Measurements from ENCODE around the gene MLLT3.

DNA sequence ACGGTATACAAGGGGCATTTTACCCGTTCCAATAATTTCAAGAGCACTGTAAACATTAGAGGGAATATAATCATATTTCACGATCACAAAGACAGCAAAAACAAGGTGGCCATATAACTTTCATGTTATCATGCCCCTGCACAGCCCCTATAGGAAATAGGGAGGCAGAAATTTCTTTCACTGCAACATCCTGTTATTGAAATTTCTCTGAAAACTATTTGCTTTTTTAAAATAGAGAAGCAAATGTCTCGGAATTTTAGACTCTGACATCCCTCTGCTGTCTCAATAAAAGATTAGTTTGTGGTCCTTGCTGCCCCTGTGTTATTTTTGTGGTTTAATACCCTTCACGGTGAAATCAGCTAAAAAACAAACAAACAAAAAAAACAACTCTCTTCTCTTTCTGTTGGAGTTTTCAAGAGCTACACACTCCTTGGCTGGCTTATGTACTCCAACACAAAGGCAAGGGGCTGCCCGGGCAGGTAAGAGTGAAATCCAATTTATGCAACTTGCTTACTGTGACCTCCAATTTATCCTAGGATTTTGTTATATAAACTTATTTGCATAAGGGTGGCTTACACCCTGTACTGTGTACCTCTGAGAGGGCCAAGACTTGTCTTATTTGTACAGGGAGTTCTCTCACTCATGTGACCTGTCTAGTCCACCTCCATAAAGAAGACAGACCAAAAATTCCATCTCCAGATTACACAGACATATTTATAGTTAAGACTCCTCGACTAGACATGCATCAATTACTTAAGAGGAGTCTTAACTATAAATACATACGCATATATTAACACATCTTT, 223.6 kb downstream of the MLLT3 start:
- TF ChIP-seq, protein P1, sequence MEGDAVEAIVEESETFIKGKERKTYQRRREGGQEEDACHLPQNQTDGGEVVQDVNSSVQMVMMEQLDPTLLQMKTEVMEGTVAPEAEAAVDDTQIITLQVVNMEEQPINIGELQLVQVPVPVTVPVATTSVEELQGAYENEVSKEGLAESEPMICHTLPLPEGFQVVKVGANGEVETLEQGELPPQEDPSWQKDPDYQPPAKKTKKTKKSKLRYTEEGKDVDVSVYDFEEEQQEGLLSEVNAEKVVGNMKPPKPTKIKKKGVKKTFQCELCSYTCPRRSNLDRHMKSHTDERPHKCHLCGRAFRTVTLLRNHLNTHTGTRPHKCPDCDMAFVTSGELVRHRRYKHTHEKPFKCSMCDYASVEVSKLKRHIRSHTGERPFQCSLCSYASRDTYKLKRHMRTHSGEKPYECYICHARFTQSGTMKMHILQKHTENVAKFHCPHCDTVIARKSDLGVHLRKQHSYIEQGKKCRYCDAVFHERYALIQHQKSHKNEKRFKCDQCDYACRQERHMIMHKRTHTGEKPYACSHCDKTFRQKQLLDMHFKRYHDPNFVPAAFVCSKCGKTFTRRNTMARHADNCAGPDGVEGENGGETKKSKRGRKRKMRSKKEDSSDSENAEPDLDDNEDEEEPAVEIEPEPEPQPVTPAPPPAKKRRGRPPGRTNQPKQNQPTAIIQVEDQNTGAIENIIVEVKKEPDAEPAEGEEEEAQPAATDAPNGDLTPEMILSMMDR (IDR thresholded peaks at IDR 0.05; ENCODE audit: insufficient read depth, low read length, poor library complexity, severe bottlenecking): no peak
- no peak for TF ChIP-seq EZH2phosphoT487 (conservative IDR thresholded peaks at IDR 0.05; ENCODE audit: low read length)

Measured in SU-DHL-6 (cell line).